NCI-H748 (cell line): Measurements from ENCODE around the gene MEGF8.
A peak's percentile ranks its signal among the peaks of the same experiment; 100 is the strongest.
"Not testable (repeated sequence)": the region's sequence is repeated elsewhere in the genome, so short reads cannot be mapped to it uniquely, and the experiment has no call there.

ENCODE experiments used
- DNase-seq: peaks from one replicate; lab custom pipeline; 2025; ENCODE audit not compliant: unreplicated experiment; lab: John Stamatoyannopoulos, UW

Gene MEGF8

DNA sequence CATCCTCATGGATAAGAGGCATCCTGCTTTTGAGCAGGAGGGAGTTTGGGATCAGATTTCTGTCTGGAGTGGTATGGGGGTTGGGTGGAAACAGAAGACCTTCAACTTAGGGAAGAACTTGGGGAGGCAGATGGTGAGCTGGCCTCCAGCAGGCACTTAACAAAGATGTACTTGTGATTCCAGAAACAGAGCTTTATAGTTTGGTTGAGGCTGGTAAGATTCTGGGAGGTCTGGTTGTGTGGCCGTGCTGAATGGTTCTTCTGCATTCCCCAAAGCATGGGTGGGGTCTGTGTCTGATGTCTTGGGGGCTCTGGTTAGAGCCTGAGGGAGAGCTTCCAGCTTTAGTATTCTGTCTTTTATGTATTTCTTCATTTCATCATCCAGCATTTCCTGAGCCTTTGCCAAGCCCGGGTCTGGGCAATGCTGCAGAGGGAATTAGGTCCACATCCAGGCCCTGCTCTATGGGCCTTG is 4.8 kb downstream of the MEGF8 start:
- no peak for DNase-seq

DNA sequence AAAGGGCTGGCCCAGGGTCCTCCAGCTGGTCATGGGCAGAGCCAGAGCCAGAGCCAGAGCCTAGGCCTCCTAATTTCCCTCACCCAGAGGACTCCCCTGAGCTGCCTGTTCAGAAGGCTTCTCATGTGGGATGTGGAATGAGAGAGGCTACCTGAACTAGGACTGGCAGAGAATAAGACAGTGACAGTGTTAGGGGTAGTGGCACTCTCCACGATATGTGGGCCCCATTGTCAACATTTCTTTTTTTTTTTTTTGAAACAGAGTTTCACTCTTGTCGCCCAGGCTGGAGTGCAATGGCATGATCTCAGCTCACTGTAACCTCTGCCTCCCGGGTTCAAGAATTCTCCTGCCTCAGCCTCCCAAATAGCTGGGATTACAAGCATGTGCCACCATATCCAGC is 5.9 kb downstream of the MEGF8 start:
- not testable (repeated sequence) for DNase-seq

DNA sequence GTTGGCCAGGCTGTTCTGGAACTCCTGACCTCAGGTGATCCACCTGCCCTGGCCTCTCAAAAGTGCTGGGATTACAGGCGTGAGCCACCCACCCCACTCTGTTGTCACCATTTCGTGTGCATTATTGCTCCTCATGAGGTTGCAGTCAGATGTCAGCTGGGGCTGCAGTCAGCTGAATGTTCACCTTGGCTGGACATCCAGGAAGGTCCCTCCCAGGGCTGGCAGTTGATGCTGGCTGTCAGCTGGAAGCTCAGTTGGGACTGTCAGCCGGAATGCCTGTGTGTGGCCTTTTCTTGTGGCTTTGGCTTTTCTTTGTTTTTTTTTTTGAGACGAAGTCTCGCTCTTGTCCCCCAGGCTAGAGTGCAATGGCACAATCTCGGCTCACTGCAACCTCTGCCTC is 6.6 kb downstream of the MEGF8 start:
- no peak for DNase-seq

- no peak for DNase-seq
Measured at GRCh38 chr19:42333018-42333417, 7.6 kb downstream of the MEGF8 start.

DNA sequence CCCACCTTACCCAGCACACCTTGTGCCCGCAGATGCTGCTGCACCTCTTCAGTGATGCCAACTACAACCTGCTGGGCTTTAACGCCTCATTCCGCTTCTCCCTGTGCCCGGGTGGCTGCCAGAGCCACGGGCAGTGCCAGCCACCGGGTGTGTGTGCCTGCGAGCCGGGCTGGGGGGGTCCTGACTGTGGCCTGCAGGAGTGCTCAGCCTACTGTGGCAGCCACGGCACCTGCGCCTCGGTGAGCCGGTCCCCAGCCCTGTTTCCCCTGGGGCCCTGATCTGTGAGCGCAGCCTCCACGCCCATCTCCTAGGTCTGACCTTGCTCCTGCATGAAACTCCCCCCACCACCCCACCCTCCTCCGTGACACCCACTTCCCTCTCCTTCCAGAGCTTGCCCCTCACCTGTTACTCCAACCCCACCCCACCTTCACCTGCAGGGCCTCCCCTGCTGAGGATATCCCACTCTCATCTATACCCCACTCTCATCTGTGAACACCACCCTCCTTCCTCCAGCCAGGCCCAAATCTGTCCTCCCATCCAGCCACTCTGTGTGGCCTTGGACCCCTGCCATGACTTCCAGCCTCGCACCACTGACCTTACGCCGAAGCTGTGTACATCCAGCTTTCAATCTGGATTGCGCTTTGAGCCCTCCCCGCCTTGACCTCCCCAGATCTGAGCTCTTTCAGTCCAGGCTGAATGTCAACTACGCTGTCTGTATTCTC is 8.7 kb downstream of the MEGF8 start:
- no peak for DNase-seq

DNA sequence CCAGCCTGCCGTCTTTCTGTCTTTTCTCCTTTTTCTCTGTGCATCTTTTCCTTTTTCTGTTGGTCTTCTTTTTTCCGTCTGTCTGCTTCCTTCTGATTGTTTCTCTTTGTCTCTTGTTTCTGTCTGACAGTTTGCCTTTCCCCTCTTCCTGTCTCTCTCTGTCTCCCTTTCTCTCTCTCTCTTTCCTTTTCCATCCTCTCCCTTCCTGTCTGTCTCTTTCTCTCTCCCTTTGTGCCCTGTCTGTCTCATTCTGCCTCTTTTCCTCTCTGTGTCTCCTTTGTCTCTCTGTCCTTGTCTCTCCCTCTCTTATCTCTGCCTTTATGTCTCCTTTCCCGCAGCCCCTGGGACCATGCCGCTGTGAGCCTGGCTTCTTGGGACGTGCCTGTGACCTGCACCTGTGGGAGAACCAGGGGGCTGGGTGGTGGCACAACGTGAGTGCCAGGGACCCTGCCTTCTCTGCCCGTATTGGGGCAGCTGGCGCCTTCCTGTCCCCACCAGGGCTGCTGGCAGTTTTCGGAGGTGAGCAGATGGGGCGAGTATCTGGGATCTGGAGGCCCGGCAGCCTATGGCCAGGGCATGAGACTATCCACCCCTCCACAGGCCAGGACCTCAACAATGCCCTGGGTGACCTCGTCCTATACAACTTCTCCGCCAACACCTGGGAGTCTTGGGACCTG is 9.4 kb downstream of the MEGF8 start:
- no peak for DNase-seq

- no peak for DNase-seq
Measured at GRCh38 chr19:42335374-42335936, 10.0 kb downstream of the MEGF8 start.

GRCh38 chr19:42335971-42336370 is 10.5 kb downstream of the MEGF8 start:
- DNase-seq: no peak

- DNase-seq: not testable (repeated sequence)
Measured at GRCh38 chr19:42339126-42339860, 13.9 kb downstream of the MEGF8 start.

GRCh38 chr19:42339922-42340321 is 14.5 kb downstream of the MEGF8 start:
- DNase-seq: not testable (repeated sequence)

DNA sequence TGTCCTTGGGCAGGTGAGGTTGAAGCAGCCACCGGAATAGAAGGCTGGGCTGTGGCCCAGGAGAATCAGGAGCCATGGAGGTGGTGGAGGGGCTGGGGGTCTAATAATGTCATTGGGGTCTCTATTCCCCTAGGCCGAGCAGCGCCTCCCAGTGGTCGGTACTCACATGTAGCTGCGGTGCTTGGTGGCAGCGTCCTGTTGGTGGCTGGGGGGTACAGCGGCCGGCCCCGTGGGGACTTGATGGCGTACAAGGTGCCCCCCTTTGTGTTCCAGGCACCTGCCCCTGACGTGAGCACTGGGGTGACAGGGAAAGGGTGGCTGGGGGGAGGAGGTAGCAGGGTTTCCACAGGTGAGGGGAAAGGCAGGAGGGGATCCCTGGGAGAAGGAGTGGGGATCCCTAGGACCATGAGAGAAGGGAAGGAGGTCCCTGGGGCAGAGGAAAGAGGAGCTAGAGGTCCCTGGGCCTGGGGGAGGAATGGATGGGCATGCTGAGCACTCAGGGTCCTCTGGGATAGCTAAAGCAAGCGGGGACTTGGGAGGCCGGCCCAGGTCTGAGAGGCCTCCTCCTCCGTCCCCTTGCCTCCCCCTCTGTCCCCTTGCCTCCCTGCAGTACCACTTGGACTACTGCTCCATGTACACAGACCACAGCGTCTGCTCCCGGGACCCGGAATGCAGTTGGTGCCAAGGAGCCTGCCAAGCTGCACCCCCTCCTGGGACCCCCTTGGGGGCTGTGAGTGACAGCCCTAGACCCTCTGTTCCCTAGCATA is 18.1 kb downstream of the MEGF8 start:
- DNase-seq: no peak

DNA sequence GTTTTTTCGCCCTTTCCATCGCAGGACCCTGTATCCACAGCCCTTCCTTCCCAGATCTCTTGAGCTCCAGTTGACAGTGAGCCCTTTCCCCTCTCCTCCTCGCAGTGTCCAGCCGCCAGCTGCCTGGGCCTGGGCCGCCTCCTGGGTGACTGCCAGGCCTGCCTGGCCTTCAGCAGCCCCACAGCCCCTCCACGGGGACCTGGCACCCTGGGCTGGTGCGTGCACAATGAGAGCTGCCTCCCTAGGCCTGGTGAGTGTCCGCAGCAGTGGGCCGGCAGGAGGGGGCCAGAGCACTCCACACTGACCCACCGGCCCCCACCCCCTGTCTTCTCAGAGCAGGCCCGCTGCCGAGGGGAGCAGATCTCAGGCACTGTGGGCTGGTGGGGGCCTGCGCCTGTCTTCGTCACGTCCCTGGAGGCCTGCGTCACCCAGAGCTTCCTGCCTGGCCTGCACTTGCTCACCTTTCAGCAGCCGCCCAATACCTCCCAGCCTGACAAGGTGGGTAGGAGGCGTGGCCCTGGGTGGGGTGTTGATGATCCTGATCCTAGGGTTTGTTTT is 19.0 kb downstream of the MEGF8 start:
- no peak for DNase-seq

DNA sequence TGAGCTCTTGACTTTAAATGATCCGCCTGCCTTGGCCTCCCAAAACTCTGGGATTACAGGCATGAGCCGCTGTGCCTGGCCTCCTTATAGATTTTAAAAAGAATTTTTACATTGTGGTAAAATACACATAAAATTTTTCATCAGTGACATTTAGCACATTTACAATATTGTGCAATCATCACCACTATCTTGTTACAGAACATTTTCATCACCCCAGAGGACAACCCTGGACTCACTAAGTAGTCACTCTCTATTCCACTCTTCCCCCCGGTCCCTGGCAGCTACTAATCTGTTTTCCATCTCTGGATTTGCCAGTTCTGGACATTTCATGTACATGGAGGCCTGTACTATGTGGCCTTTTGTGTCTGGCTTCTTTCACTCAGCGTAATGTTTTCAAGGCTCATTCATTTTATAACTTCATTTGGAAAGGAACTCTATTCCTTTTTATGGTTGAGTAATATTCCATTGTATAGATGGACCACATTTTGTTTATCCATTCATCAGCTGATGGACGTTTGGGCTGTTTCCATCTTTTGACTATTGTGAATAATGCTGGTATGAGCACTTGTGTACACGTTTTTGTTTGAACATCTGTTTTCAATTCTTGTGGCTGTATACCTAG is 19.9 kb downstream of the MEGF8 start:
- DNase-seq: no peak

- DNase-seq: no peak
Measured at GRCh38 chr19:42348211-42348610, 22.8 kb downstream of the MEGF8 start.

DNA sequence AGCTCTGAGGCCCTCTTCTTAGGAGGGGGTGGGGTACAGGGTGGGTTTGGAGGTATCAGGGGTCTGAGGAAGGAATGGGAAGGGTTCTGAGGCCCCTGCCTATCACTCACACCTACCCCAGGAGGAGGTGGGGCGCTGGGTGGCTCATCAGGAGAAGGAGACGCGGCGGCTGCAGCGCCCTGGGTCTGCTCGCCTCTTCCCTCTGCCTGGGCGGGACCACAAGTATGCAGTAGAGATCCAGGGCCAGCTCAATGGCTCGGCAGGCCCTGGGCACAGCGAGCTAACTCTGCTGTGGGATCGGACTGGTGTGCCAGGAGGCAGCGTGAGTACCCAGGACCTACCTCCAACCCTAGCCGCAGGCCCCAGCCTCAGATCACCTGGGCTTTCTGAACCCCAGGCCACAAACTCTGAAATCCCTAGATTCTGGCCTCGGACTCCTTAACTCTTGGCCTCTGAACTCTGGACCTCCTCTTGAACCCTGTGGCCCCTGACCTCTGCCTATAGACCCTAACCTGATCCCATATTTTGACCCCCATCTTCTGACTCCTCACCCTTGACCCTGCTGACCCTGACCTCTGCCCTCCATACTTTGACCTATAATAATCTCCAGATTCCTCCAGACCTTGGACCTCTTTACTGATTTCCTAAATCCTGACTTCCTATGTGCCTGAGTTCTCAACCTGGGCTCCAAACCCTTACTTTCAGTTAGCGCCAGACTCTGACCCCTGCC is 24.1 kb downstream of the MEGF8 start:
- no peak for DNase-seq

- DNase-seq: no peak
Measured at GRCh38 chr19:42350417-42350816, 25.0 kb downstream of the MEGF8 start.

- no peak for DNase-seq
Measured at GRCh38 chr19:42351079-42351735, 25.8 kb downstream of the MEGF8 start.

DNA sequence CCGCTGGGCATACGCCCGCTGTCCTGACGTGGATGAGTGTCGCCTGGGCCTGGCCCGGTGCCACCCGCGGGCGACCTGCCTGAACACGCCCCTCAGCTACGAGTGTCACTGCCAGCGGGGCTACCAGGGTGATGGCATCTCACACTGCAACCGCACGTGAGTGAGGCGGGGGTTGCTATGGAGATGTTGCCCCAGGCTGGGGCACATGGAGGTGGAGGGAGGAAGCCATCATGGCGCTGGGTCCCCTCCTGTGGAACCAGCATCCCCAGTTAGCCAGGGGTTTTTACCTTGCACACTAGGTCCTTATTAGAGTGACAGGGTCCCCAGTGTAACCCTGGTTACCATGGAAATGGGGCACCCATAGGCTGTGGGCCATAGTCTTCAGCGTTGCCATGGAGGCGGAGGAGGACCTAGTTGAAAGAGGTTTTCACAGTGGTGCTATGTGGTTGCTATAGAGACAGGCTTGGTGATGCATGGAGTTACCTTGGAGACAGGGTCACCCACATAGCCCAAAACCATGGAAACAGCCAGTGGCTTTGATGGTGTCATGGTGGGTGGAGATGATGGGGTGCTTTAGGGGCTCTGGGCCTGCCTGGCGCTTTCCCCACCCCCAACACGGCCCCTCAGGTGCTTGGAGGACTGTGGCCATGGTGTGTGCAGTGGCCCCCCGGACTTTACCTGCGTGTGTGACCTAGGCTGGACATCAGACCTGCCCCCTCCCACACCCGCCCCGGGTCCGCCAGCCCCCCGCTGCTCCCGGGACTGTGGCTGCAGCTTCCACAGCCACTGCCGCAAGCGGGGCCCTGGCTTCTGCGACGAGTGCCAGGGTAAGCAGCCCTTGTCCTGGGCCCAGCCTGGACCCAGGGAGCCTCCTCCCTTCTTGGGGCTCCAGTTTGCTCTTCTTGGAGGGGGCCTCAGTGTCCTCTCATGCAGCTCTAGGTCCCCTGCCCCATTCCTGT is 27.1 kb downstream of the MEGF8 start:
- peak; percentile 94 for DNase-seq
